GM18873 (cell line): Measurements from ENCODE around the gene DERA.
"Not testable (repeated sequence)": the region's sequence is repeated elsewhere in the genome, so short reads cannot be mapped to it uniquely, and the experiment has no call there.

ENCODE experiments used
- ATAC-seq: cut with Tn5 transposase; IDR thresholded peaks from one replicate; pipeline ENCODE4 v1.9.1; 2021; ENCODE audit warnings: mild to moderate bottlenecking, moderate library complexity, moderate number of reproducible peaks; ENCODE audit not compliant: unreplicated experiment, low FRiP score

The DERA gene

DNA sequence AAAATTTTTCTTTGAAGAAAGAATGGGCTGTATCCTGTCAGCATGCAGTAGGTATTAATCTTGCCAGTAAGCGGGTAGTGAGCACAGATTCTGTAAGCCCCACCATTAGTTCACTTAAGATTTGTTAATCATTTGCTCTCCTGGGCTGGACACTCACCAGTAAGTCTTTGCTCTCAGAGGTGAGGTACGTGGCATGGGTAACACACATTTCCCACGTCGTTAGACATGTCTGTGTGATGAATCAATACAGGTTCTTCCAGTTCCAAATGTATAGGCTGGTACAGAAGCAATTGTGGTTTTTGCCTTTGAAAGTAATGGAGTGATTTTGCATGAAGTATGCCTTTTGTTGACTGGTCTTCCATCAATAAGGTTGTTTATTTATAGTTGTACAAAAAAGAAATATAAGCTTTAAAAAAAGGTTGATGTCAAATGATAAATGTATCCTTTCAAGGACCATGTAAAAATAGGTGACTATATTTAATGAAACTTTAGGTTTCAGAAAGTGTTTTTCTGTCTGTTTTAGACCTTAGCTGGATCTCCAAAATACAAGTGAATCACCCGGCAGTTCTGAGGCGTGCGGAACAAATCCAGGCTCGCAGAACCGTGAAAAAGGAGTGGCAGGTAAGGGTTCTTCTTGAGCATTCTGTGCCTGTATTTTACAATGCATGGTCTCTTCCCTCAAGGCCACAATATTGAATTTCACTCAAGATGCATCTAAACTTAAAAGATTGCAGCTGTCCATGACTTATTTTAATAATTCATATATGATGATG, 45.5 kb downstream of the DERA start:
- no peak for ATAC-seq

GRCh38 chr12:15962760-15963159, 51.6 kb downstream of the DERA start:
- ATAC-seq: no peak

GRCh38 chr12:15963271-15963670, 52.1 kb downstream of the DERA start:
- no peak for ATAC-seq

- no peak for ATAC-seq
These were observed 55.3 kb downstream of the DERA start for GRCh38 chr12:15966426-15966825.

DNA sequence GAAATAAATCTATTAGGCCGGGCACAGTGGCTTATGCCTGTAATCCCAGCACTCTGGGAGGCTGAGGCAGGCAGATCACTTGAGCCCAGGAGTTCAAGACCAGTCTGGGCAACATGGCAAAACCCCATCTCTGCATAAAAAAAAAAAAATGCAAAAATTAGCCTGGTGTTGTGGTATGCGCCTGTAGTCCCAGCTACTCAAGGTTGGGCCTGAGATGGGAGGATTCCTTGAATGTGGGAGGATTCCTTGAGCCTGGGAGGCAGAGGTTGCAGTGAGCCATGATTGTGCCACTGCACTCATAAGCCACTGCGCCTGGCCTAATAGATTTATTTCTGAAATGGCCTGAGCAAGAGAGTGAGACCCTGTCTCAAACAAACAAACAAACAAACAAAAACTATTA, 55.9 kb downstream of the DERA start:
- not testable (repeated sequence) for ATAC-seq

DNA sequence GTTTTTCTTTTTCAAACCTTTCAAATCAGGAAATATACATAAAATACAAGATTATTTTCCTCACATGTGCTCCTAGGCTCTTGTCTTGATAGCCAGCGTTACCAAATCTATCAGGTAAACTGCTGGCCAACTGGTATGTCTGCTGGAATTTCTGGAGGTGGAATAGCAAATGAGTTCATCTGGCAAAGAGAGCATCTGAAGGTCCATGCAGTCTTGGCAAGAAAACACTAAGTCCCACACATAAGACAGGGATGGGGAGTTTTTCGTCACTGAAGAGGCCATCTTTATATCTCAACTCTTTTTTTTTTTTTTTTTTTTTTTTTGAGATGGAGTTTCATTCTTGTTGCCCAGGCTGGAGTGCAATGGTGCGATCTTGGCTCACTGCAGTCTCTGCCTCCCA, 60.1 kb downstream of the DERA start:
- ATAC-seq: no peak

- ATAC-seq: no peak
These were observed 61.8 kb downstream of the DERA start for GRCh38 chr12:15972894-15973293.

DNA sequence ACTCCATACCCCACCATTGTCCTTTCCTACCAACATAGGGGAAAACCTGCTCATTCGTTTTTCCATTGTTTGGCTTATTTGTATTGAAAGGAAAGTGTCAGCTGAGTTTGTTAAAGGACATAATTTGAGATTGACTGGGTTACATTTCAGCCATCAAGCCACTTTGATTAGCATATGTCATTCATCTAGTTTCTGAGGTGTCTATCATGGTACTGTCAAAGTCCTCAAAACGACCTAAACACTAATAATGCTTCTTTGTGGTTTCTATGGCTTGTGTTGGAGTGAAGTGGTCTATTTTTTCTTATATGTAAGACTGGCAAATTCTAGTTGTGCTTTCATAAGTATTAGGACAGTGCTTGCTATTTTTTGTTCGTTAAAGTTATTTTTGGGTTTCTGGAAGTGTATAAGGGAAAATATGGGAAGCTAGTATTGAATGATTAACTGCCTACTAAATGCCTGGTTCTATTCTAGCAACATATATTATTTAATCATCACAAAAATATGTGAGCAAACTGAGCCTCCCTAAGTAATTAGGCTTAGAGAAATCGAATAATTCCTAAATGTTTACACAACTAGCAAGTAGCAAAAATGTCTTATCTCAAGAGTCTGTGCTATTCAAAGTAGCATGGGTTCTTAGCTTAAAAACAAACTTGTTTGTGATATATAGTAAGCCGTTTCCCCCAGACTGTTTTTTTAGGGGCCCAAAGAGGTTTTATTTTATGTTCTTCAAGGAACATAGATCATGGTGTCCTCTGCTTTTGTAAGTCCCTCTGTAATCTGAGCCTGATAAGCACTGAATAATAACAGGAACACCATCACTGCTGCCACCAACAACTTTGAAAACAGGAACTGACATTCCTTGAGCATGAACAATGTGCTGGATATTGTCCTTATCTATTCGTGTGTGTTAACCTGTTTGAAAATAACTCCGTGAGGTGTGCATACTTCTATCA, 67.1 kb downstream of the DERA start:
- ATAC-seq: no peak

DNA sequence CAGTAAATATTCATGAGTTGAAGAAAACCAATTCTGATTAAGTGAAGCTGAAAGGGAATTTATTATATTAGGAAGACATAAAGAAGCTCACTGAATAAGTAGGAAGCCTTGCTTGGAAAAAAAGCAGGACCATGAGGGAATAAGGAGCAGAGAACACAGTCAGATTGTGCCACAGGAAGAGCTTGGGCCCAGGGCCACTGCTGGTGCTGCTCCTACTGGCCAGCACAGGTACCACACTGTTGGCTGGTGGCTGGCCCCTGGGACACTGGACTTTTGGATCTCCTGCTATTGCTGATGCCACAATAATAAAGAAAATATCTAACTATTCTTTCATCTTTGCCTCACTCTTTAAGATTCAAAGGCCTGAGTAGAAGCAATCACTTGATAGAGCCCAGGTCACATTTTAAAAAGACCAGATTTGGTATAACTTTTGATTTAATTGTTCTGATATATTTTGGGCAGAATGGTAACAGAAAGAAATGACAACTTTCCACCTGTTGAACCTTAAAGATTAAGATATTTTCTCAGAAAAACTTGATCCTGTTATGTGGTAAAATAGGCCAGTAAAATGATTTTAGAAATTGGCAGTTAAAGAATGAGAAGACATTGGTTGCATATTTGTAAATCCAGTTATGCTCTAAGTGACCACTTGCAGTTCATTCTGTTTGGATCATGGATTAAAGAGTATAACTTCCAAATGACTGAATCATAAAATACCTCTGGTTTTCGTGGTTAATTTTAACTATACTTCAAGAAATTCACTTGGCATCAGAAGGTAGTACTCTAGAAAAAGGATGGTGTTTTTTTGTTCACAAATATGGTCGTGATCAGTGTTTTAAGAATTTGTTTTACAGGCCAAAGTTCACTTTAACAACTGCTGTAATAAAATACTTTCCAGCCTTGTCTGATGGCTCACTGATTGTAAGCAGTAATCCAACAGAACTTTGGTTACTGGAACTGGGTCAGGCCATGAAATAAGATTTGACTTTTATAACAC, 68.3 kb downstream of the DERA start:
- no peak for ATAC-seq

DNA sequence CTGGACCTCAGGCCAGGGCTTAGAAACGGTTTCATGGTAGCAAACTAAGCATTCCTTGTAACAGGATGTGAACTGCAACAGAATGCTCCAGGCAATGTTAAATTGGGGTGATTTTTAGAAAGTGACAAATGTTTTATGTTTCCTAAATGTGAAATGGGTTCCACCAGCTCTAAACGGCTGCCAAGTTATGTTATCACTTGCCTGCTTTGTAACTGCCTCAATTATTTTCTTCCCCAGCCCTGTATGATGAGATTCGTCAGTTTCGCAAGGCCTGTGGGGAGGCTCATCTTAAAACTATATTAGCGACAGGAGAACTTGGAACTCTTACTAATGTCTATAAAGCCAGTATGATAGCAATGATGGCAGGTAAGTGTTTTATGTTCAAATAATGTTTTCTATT, 70.9 kb downstream of the DERA start:
- no peak for ATAC-seq

- no peak for ATAC-seq
These were observed 71.3 kb downstream of the DERA start for GRCh38 chr12:15982471-15982870.

DNA sequence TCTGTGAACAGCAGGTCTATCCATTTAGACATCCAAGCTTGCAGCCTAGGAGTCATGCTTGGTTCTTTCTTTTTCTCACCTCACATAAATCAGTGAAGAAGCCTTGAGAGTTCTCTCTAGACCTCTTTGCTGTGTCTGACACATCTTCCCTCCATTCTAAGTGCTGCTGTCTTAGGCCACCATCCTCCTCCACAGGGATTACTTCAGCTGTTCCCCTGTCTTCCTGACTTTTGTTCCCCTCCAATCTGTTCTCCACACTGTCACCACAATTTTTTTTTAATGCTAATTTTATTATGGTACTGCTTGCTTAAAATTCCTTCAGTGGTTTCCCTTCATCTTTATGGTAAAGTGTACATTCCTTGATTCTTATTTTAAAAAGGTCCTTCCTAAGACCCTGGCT, 71.8 kb downstream of the DERA start:
- no peak for ATAC-seq

DNA sequence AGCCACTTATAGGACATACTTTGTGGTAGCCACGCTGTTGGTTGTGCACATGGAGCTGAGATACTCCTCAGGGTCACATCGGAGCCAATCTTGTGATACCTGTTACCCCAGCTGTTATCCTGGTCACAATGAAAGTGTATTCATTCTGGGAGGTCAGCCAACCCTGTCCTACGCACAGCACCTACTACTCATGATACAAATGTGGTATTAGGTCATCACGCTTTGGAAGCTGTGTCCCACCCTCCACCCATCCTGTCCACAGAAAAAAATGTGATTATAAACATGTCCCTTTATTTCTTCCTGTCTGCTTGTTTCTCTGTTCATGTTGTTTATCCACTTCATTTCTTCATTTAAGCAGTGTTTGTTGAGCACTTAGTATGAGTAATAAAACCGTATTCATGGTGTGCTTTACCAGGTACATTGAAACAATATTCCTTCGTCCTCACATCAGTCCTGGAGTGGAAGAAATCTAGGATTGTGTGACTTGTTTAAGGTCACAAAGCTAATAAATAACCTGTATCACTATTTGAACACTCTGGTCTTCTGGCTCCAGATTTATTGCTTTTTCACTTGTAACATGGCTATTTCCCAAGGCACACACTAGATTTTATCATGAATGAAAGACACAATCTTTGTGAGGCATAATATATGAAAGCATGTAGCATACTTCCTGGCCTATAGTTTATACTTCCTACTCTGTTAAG, 73.1 kb downstream of the DERA start:
- ATAC-seq: no peak

GRCh38 chr12:15984963-15985362, 73.8 kb downstream of the DERA start:
- no peak for ATAC-seq

- ATAC-seq: no peak
These were observed 76.6 kb downstream of the DERA start for GRCh38 chr12:15987696-15988095.

DNA sequence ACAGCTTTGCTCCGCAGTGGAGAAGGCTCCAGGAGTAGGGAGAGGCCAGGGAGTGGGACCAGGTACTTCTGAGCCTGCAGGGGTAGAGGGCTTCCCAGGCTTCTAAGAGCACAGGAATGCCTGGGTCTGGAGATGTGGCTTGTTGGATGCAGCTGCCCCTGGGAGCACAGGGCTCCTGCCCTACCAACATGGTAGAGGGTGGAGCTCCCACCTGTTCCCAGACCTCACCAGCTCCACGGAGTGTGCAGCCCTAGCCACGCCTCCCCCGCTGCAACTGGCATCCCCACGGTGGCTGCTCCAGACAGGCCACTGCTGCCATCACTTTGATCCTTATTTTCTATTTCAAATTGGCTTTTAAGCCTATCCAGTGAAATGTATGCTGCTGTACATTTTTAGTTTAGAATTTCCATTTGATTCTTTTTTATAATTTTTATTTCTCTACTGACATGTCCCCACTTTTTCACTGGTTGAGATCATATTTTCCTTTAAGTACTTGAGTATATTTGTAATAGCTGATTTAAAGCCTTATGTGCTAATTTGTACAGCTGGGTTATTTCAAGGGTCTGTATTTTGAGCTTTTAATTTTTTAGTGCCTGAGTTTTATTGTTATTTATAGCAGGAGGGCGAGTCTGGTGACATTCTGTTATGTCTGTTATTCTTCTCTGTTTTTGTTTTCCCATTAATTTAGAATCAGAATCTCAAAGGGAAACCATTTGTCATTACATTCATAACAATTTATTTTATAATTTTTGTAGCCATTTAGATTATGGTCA, 78.0 kb downstream of the DERA start:
- no peak for ATAC-seq

- ATAC-seq: no peak
These were observed 84.7 kb downstream of the DERA start for GRCh38 chr12:15995801-15996200.

DNA sequence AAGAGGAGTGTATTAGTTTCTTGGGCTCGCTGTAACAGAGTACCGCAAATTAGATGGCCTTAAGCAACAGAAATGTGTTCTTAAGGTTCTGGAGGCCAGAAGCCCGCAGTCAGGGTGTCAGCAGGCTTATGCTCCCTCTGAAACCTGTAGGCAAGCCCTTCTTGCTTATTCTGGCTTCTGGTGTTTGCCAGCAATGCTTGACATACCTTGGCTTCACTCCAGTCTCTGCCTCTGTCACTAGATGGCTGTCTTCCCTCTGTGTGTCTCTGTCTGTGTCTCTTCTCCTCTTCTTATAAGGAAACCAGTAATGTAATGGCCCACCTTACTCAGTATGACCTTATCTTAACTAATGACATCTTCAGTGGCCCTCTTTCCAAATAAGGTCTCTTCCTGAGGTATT, 85.1 kb downstream of the DERA start:
- ATAC-seq: no peak

DNA sequence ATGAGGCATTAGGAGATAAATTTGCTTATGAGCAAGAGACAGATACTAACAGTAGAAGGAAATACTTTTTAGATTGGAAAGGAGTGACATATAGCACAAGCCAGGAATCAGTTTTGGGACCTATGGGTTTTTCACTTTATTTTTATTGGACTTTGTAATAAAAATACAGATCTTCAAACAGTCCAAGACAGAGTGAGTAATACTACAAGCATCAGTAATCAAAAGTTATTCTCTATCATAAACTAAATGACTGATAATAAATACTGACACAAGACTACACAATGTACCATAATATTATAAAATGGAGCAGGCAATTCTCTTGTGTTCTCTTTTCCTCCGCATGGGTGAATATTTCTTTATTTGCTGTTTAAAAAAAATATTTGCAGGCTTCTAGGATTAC, 85.8 kb downstream of the DERA start:
- ATAC-seq: no peak
